Peyer's patch (tissue), 4 donors: Measurements from ENCODE around the gene NRDE2. TPM values are rescaled to one million over a fixed set of nuclear protein-coding genes. Genes with fewer than 3 reads are reported as not detected.

Experiments
- DNase-seq, 3 donors: peaks; one replicate each; pipeline ENCODE4 v3.0.0-alpha.2; 2017 to 2019
- H3K27ac ChIP-seq, 4 donors: fragments of 200-600 bp; sonication (generic); one replicate each; pipeline ENCODE4 v1.5.1; 2016 to 2019
- H3K27me3 ChIP-seq, 2 donors: fragments of 200-600 bp; sonication (generic); one replicate each; pipeline ENCODE4 v1.5.1; 2019
- H3K36me3 ChIP-seq, 3 donors: fragments of 200-600 bp; sonication (generic); one replicate each; pipeline ENCODE4 v1.5.1; 2016 to 2019
- H3K4me1 ChIP-seq, 4 donors: fragments of 200-600 bp; sonication (generic); one replicate each; pipeline ENCODE4 v1.5.1; 2016 to 2019
- H3K4me3 ChIP-seq, 4 donors: fragments of 200-600 bp; sonication (generic); 1 replicate in 3 of 4; 2 replicates in 1 of 4; pipeline ENCODE4 v1.5.1; 2016 to 2019; ENCODE audit warnings: mild to moderate bottlenecking in 1 of 4
- H3K9me3 ChIP-seq, 4 donors: fragments of 200-600 bp; sonication (generic); one replicate each; pipeline ENCODE4 v1.5.1; 2016 to 2019; ENCODE audit warnings: mild to moderate bottlenecking in 1 of 4
- POLR2A ChIP-seq, 2 donors: fragments of 450-650 bp; IDR thresholded peaks; one replicate each; pipeline ENCODE4 v1.5.1; 2017; ENCODE audit warnings: antibody characterized with exemption in 2 of 2, mild to moderate bottlenecking in 2 of 2, moderate library complexity in 2 of 2
- total RNA-seq, 4 donors: library from RNA; depleted of rRNA; stranded (reverse); fragments of >200 nt; gene quantifications; one replicate each; pipeline ENCODE4 v1.1.0, GENCODE V29; 2016
- TF ChIP-seq, protein P1 (sequence below), 6 experiments: fragments of 450-650 bp in 4 of 6; fragments of 200-600 bp in 2 of 6; sonication (generic) in 1 of 6; IDR thresholded peaks; one replicate each; pipeline ENCODE4 v1.5.1; 2017 to 2019; ENCODE audit warnings: antibody characterized with exemption in 6 of 6, mild to moderate bottlenecking in 3 of 6, moderate library complexity in 1 of 6

Gene NRDE2
- total RNA-seq, 4 donors from 2014 or later: 28.2 to 47.0 (median 41.5) TPM

GRCh38 chr14:90297876-90298629, 33.7 kb downstream of the NRDE2 start:
- no peak for DNase-seq
- no peak overlapping the region for H3K27ac ChIP-seq
- peaks cover 0 to 46% (median 0%) of the 10 kb centered on the region in 3 donors for H3K36me3 ChIP-seq
- no peak overlapping the region for H3K4me3 ChIP-seq
- no peak for TF ChIP-seq POLR2A (IDR thresholded peaks at IDR 0.05)
- TF ChIP-seq, protein P1, sequence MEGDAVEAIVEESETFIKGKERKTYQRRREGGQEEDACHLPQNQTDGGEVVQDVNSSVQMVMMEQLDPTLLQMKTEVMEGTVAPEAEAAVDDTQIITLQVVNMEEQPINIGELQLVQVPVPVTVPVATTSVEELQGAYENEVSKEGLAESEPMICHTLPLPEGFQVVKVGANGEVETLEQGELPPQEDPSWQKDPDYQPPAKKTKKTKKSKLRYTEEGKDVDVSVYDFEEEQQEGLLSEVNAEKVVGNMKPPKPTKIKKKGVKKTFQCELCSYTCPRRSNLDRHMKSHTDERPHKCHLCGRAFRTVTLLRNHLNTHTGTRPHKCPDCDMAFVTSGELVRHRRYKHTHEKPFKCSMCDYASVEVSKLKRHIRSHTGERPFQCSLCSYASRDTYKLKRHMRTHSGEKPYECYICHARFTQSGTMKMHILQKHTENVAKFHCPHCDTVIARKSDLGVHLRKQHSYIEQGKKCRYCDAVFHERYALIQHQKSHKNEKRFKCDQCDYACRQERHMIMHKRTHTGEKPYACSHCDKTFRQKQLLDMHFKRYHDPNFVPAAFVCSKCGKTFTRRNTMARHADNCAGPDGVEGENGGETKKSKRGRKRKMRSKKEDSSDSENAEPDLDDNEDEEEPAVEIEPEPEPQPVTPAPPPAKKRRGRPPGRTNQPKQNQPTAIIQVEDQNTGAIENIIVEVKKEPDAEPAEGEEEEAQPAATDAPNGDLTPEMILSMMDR (IDR thresholded peaks at IDR 0.05): no peak
- no peaks in the 10 kb centered on the region for H3K9me3 ChIP-seq
- peaks cover 0 to 14% (median 3%) of the 10 kb centered on the region in 4 donors for H3K4me1 ChIP-seq
- no peaks in the 10 kb centered on the region for H3K27me3 ChIP-seq

GRCh38 chr14:90296641-90297040, 35.1 kb downstream of the NRDE2 start:
- TF ChIP-seq, protein P1 (IDR thresholded peaks at IDR 0.05): no peak
- TF ChIP-seq POLR2A (IDR thresholded peaks at IDR 0.05): no peak
- DNase-seq: no peak
- no peaks in the 10 kb centered on the region for H3K9me3 ChIP-seq
- no peaks in the 10 kb centered on the region for H3K27me3 ChIP-seq
- no peak overlapping the region for H3K4me3 ChIP-seq
- H3K36me3 ChIP-seq: peaks cover 0 to 49% (median 0%) of the 10 kb centered on the region in 3 donors
- peaks cover 0 to under 1% (median 0%) of the 10 kb centered on the region in 4 donors for H3K4me1 ChIP-seq
- peak overlapping the region in 1 of 4 donors; percentile 23 for H3K27ac ChIP-seq

DNA sequence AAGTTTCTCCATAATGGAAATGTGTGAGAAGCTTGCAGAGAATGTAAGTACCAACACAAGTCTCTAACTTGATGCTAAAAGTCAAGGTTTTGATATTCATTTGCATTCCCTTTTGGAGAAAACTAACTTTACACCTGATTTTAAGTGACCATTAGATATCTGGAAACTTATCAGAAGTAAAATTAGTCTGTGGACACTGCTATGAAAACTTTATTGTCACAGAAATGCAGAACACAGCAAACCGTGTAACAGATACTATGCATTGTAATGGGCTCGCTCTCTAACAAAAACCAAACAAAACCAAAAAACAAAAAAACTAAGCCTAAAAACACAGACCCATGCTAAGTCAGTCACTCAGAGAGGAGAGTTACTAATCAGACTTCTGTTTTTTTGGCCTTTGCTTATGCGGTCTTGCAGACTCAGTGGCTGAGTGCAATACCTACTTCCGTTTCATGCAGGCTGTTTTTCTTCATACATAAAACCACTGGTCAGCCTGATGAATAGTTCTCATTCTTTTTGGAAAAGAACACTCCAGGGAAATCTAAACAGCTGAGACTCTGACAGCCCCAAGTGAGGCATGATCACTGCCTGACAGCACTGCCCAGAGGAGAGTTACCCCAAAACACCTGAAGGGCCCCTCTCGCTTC, 35.7 kb downstream of the NRDE2 start:
- Histone ChIP-seq H3K27me3 (no peaks in the 10 kb centered on the region), H3K4me3 (no peak overlapping the region), H3K9me3 (no peaks in the 10 kb centered on the region), H3K36me3 (peaks cover 0 to 56% (median 0%) of the 10 kb centered on the region in 3 donors), H3K27ac (peak overlapping the region in 1 of 4 donors; percentile 23), H3K4me1 (no peaks in the 10 kb centered on the region)
- DNase-seq: no peak
- TF ChIP-seq, protein P1 (IDR thresholded peaks at IDR 0.05): no peak
- no peak for TF ChIP-seq POLR2A (IDR thresholded peaks at IDR 0.05)

DNA sequence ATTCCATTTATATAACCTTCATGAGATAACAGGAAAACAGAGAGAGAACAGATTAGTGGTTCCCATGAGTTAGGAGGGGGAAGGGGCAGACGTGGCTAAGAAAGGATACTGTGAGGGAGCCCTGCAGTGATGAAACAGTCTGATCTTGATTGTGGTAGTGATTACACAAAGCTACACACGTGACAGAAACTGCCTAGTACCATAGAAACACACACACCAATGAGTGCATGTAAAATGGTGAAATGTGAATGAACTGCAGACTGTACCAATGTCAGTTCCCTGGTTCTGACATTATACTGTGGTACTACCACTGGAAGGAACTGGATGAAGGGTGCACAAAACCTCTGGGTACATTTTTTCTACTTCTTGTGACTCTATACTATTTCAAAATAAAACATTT, 36.9 kb downstream of the NRDE2 start:
- no peaks in the 10 kb centered on the region for H3K27me3 ChIP-seq
- TF ChIP-seq, protein P1 (IDR thresholded peaks at IDR 0.05): no peak
- no peak for TF ChIP-seq POLR2A (IDR thresholded peaks at IDR 0.05)
- H3K4me3 ChIP-seq: no peak overlapping the region
- no peak overlapping the region for H3K27ac ChIP-seq
- H3K36me3 ChIP-seq: peaks cover 0 to 66% (median 0%) of the 10 kb centered on the region in 3 donors
- no peaks in the 10 kb centered on the region for H3K9me3 ChIP-seq
- DNase-seq: no peak
- no peaks in the 10 kb centered on the region for H3K4me1 ChIP-seq

- no peak for DNase-seq
- no peaks in the 10 kb centered on the region for H3K4me1 ChIP-seq
- H3K36me3 ChIP-seq: peaks cover 0 to 74% (median 0%) of the 10 kb centered on the region in 3 donors
- TF ChIP-seq POLR2A (IDR thresholded peaks at IDR 0.05): no peak
- TF ChIP-seq, protein P1 (IDR thresholded peaks at IDR 0.05): no peak
- H3K4me3 ChIP-seq: no peak overlapping the region
- H3K9me3 ChIP-seq: no peaks in the 10 kb centered on the region
- no peaks in the 10 kb centered on the region for H3K27me3 ChIP-seq
- H3K27ac ChIP-seq: no peak overlapping the region
These were observed 37.7 kb downstream of the NRDE2 start for GRCh38 chr14:90293766-90294730.
